AG10803 (cell line): ENCODE data around the gene COIL.

Experiments used
- DNase-seq: peaks from one replicate; pipeline ENCODE4 v3.0.0; 2010; ENCODE audit warnings: low read depth
- H3K4me3 ChIP-seq: 2 replicates; pipeline ENCODE4 v1.5.1; 2011; ENCODE audit warnings: mild to moderate bottlenecking, low read length, control low read depth
- TF ChIP-seq, protein P1 (sequence below): conservative IDR thresholded peaks from 2 replicates; pipeline ENCODE4 v1.5.1; 2011; ENCODE audit warnings: mild to moderate bottlenecking, low read length, control low read depth, inconsistent platforms

COIL gene

DNA sequence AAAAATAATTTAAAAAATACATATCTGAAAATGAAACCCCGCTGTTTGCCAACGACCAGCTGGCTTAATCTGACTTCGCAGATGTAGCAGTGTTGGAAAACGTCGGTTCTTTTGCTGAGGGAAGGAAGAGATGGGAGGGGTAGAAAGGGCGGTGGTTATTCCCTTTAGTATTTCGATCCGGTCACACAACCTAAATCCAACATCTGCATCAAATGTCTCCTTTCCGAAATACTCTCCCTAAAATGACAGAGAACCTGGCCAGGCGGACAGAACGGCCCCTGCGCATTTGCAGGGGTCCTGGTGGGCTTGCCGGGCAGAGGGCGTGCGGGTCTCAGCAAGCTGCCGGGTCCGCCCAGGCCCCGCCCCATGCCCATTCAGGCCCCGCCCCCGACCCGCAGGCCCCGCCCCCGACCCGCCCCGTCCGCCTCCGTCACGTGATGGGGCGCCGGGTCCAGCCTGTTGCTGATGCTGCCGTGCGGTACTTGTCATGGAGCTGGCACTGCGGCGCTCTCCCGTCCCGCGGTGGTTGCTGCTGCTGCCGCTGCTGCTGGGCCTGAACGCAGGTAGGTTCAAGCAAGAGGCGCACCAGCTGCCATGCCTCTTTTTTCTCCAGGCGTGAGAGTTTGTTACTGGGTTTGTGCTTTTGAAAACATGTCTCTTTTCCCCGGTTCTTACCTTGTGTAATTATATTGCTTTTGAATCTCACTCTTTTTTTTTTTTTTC lies 17.0 kb upstream of the COIL start, which contains the start of gene SCPEP1:
Gene SCPEP1, plus strand, starts transcription at position 459 of the 723 bp plus-strand sequence. Its CDS starts 29 bp downstream, at position 488.
- peak within 1 kb of the TSS; percentile 84 for H3K4me3 ChIP-seq
- TF ChIP-seq, protein P1, sequence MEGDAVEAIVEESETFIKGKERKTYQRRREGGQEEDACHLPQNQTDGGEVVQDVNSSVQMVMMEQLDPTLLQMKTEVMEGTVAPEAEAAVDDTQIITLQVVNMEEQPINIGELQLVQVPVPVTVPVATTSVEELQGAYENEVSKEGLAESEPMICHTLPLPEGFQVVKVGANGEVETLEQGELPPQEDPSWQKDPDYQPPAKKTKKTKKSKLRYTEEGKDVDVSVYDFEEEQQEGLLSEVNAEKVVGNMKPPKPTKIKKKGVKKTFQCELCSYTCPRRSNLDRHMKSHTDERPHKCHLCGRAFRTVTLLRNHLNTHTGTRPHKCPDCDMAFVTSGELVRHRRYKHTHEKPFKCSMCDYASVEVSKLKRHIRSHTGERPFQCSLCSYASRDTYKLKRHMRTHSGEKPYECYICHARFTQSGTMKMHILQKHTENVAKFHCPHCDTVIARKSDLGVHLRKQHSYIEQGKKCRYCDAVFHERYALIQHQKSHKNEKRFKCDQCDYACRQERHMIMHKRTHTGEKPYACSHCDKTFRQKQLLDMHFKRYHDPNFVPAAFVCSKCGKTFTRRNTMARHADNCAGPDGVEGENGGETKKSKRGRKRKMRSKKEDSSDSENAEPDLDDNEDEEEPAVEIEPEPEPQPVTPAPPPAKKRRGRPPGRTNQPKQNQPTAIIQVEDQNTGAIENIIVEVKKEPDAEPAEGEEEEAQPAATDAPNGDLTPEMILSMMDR = no peak
- peak; percentile 75 for DNase-seq

DNA sequence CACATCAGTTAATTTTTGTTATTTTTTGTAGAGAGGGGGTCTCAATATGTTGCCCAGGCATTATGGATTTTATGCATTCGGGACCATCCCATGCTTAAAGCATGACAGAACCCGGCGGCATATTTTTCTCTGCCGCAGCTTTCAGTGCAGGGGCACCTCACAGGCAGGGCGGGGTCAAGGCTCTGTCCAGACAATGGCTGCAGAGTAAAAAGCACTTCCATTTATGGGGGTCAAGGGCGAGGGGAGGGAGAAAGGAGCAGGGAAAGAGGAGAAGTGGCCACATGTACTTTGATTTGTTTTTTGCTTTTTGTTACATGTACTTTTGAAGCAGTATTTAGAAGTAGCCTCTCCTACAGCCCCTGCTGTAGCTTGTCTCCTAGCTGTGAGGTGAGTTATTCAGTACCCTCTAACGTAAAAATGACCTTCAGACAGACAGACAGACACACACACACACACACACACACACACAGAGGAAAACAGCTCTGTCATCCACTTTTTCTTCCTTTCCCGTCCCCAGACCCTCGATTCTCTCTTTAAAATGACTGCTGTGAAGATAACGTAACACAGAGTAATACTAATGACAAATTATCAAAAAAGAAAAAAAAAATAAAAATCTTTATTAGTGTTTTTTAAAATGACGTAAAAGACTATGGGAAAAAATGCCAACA lies 16.2 kb upstream of the COIL start:
- TF ChIP-seq, protein P1 = no peak
- no peak for DNase-seq
- peak overlapping the region; percentile 84 for H3K4me3 ChIP-seq

DNA sequence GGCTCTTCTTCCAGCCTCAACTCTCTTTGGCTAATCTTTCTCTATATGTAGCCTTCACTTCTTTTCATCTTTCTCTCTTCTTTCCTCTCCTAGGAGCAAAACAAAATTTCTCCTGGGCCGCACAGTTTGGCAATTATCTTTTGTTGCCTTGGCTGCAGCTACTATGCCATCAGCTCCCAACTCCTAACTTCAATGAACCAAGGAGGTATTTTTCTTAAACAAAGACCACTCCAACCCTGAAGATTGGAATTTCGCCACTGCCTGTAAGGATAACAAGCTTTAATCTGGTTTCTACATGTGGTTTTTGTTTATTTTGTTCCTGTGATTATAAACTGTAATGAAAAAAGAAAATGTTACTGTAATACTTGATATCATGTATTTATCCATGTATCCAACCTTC lies 14.8 kb upstream of the COIL start:
- no peak for DNase-seq
- TF ChIP-seq, protein P1 = no peak
- H3K4me3 ChIP-seq = no peak overlapping the region

DNA sequence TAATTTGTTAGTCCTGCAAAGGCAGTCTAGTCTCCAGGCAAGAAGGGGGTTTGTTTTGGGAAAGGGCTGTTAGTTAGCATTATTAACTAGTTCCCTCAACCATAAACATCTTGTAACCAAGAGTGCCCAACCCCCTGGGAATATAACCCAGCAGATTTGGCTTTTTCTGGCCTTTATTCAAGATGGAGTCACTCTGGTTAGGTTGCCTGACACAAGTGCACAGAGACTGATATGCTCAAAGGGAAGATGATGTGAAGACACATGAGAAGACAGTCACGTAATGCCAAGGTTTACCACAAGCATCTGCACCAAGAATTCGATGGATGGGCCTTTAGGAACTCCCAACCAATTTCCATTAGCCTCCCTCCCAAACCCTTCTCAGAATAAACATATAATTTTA lies 13.2 kb upstream of the COIL start:
- TF ChIP-seq, protein P1 = no peak
- no peak overlapping the region for H3K4me3 ChIP-seq
- DNase-seq = no peak

DNA sequence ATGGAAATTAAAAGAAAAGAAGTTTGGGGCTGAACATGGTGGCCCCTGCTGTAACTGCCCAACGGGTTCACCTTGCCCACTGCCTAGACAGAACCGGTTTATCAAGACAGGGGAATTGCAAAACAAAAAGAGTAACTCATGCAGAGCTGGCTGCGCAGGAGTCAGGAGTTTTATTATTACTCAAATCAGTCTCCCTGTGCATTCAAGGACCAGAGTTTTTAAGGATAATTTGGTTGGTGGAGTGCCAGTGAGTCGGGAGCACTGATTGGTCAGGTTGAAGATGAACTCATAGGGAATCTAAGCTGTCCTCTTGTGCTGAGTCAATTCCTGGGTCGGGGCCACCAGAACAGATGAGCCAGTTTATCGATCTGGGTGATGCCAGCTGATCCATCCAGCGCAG lies 12.7 kb upstream of the COIL start:
- TF ChIP-seq, protein P1 = no peak
- H3K4me3 ChIP-seq = no peak overlapping the region
- DNase-seq = no peak

DNA sequence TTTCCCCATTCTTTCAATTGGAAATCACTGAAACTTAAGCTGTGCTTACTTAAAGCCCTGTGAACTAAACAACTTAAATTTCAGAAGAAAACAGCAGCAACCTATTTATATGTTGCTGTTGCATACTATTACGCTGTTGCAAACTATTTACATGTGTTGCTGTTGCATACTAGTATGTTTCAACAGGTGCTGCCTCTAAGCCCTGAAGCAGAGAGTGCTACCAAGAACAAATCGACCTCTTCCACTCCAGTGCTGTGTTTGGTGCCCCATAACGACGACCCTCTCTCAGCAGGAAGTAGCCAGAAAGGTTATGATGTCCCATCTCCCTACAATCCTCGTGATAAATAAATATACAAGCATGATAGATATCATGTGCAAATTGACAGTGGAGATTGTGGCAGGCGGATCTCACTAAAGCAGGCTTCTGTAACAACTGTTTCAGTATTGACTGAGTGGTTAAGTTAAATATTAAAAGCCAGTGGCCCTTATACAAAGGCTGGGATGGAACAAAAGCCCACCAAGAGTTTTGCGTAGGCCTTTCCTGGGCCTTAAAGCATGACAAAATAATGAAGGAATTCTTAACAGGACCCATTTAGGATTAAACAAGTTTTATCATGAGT lies 11.4 kb upstream of the COIL start:
- TF ChIP-seq, protein P1 = no peak
- H3K4me3 ChIP-seq = no peak overlapping the region
- no peak for DNase-seq
